MV-4-11 (cell line): ENCODE data around the gene TMEM151B.
"Not testable (repeated sequence)": the region's sequence is repeated elsewhere in the genome, so short reads cannot be mapped to it uniquely, and the experiment has no call there.

Experiments
- DNase-seq: peaks from one replicate; lab custom pipeline; 2025; lab: John Stamatoyannopoulos, UW

TMEM151B gene

DNA sequence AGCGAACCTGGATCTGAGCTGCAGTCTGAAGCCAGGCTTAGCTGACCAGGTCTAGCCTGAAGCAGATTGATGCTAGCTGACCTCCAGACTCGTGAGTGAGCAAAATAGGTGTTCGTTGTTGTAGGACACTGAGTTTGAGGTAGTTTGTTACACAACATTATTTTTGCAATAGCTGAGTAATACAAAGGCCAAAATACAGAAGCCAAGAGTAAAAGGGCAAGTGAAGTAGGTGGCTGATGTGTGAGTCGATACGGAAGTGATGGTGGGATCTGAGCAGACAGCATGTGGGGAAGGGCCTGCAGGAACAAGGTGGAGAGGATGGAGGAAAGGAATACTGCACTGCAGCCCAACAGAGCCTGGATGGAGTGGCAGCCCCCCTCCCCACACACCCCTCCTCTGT is 63.7 kb downstream of the TMEM151B start:
- peak; percentile 36 for DNase-seq

DNA sequence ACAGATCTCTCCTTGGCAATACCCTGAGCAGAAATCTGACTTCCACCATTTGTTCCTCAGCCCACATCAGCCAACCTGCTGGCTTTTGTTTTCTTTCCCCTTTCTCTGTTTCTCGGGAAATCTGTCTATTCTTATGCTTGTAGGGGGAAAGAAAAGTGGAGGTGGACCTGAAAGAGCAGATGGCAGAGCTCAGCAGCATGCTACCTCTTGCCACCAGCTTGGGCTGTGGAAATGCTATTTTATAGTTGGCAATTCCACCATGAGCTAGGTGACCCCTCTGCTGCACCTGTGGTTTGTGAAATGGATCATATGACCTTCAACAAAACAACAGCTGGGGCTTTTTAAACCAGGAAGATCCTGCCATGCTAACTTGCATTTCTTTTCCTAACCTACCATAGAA is 65.4 kb downstream of the TMEM151B start:
- DNase-seq = no peak

DNA sequence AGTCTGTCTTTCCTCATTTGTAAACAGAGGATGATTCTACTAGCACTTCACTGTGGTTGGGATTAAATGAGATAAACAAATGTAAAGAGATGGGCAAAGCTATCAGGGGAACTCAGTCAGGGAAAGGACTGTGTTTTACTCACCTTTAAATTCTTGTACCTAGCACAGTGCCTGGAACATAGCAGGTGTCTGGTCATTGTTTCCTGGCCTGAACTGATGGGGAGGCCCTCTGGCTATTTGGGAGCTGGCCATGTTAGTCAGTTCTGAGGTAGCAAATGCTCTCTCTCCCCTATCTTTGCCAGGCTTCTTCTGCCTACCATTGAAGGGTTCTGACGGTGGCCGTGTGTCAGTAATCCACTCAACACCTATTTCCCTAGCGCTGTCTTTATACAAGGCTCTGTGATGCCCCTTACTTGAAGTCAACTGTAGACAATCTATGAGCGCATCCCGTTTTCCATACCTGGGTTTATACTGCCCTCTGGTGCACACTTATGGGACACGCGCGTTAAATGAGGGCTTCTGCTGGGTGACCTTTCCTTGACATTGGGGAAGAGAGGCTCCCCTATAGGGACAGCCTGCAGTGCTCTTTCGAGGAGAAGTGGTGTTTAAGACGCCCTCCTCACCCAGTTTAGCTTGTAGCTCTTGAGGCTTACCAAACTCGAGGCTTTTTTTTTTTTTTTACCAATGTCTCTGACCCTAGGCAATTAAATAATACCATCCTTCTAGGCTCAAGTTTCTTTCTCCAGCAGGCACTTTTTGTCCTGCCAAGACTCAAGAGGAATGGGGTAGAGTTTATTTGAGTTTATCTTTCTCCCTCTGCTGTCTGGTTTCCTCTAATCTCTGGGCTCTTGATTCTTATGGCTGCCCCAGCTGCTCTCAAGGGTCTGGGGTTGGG is 68.2 kb downstream of the TMEM151B start:
- peak; percentile 59 for DNase-seq

DNA sequence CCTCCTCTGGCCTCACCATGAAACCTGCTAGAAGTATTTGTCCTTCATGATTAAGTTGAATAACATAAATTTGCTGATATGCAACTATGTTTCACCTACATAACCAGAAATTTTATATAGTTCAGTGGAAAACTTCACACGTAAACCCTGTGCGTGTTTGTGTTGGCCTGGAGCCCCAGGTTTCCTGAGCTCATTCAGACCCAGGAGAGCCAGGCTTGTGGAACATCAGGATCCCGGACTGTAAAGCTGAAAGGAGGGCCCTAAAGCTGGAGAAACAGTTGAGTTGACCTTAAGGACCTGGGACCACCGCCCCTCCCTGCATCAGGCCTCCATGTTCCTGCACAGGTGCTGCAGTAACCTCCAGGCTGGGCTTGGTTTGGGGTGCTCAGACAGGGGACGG is 69.1 kb downstream of the TMEM151B start:
- no peak for DNase-seq

DNA sequence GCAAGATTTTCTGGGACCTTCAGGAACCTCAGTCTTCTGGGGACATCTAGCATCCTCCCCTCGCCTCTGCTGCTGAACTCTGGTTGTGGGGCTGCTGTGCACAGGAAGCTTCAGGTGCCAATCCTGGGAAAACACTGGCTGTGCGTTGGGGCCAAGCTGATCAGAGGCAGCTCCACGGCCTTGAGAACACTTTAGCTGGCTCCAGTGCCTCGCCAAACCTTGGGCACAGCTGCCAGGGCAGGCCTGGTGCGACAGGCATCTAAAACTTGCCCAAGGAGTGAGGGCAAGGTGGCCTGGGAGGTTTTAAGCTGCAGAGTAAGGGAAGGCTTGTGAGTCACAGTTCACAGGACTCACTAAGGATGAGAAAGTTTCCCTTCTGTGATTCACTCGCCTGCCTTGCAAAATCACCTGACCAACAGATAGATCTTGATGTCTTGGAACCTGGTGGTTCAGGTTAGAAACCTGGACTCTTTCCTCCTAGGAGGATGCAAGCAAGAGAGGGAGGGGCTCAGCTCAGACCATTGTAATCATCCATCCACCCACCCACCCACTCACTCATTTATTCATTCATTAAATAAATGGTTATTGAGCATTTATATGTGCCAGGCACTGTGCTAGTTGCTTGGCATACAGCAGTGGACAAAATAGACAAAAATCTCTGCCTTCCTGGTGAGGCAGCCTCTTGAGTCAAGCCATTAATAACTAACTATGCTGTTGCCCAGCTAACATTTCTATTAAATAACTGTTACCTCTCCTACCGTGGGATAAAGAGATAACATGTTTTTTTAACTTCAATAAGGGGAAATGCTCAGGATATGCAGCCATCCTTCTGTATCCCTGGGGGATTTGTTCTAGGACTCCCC is 69.7 kb downstream of the TMEM151B start:
- DNase-seq = no peak

DNA sequence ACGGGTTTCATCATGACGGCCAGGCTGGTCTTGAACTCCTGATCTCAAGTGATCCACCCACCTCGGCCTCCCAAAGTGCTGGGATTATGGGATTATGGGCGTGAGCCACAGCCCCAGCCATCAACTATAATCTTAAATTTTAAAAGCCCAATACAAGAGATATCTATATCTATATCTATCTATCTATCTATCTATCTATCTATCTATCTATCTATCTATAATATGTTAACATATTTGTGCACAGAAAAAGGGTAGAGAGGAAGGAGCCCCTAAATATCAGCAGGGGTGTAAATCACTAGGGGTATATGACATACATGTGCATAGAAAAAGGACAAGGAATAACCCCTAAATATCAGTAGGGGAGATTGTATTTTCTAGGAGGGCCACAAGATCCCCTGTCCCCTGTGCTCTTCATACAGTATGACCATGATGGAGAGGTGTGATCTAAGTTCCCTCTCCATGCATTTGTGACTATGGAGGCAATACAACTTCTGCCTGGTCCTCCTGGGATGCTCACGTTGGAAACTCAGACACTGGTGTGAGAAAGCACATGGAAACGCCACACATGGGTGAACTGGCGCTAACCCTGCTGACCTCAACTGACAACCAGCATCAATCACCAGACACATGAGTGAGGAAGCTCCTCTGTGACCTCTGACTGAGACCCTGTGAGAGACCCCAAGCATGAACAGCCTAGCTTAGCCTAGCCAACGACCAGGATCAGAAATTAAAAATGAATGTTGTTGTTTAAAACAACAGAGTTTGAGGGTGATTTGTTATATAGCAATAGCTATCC is 71.0 kb downstream of the TMEM151B start:
- peak; percentile 10 for DNase-seq

DNA sequence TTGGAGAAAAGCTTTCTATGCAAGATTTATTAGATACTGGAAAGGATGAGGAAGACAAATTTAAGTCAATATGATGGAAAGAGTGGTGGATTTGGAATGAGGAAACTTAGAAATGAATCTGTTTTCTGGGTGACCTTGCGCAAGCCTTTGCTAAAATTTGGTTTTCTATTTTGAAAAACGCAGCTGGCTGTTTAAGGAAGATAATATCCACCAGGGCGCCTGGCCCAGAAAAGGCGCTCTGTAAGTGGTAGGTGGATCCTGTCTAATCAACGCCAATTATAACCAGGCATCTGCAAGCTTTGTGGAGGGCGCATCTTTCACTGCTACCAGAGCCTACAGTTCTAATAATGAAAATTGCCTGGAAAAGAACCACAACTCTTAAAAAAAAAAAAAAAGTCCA is 71.8 kb downstream of the TMEM151B start:
- DNase-seq = peak; percentile 87

DNA sequence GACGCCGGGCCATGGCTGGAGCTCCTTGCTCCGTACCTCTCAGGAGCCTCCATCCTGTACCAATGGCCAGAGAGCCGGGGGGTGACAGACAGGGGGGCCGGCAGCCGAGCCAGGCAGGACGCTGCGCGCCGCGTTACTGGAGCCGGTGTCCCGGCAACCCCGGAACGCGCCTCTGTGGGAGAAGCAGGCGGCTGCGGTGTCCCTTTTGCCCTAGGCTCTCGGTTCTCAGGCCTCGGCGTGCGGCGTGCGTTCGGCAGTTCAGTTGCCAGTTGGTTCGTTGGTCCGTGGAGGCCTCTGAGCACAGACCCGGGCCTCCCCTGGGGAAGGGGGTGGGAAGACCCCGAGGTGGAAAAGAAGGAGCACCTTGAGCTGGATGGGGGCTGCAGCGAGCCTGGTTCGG is 72.2 kb downstream of the TMEM151B start, which contains the start of gene SPATS1:
Gene SPATS1 (plus strand): TSS at position 162 of the 400 bp plus-strand sequence. CDS start 446 bp downstream, outside the sequence.
- no peak for DNase-seq

DNA sequence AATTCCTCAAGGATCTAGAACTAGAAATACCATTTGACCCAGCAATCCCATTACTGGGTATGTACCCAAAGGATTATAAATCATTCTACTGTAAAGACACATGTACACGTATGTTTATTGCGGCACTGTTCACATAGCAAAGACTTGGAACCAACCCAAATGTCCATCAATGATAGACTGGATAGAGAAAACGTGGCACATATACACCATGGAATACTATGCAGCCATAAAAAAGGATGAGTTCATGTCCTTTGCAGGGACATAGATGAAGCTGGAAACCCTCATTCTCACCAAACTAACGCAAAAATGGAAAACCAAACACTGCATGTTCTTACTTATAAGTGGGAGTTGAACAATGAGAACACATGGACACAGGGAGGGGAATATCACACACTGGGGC is 76.6 kb downstream of the TMEM151B start:
- DNase-seq = not testable (repeated sequence)

DNA sequence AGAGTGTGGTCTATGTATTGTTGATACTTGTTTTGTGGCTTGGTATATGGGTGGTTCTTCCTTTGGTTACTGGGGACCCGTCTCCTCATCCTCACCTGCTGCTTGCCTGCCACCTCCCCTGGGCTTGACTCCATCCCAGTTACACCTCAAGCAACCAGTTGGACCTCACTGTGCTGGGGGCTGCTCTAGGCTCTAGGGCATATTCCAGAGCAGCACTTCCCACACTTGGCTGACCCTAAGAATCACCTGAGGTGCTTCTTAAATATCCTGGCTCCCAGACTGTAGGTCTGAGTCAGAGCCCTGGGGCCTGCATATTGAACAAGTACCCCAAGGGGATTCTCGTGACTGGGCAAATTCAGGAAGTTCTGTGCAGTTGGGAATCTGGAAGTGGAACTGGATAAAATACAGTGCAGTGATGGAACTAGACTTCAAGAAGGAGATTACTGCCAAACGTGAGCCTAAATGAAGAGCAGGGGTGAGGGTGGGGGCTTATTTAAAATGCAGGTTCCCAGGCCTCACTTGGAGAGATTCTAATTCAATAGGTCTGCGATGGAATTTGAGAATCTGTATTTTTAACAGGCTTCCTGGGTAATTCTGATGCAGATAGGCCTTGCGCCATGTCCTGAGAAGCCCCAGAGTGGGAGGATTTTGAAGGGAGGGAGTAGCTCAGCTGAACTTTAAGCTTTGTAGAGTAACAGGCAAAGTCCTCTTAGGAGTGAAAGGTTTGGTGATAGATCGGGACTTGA is 79.8 kb downstream of the TMEM151B start:
- DNase-seq = no peak

DNA sequence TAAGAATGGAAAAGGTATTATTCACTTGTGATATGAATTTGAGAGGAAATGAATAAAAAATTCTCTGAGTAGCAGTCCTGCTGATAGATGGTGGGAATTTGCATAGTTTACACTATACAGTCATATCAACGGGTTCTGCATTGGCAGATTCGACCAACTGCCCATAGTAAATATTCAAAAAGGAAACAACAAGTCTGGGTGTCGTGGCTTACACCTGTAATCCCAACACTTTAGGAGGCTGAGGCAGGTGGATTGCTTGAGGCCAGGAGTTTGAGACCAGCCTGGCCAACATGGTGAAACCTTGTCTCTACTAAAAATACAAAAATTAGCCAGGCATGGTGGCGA is 80.4 kb downstream of the TMEM151B start:
- not testable (repeated sequence) for DNase-seq

DNA sequence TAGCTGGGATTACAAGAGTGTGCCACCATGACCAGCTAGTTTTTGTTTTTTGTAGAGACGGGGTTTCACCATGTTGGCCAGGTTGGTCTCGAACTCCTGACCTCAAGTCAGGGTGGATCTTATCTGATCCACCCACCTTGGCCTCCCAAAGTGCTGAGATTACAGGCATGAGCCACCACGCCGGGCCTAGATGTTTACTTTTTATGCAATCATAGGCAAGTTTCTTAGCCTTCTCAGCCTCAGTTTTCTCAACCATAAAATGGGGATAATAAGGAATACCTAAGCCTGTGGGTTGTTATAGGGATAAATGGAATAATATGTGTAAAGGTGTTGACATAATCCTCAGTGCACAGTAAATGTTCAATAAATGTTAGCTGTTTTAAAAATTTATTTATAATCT is 82.0 kb downstream of the TMEM151B start:
- DNase-seq = no peak

DNA sequence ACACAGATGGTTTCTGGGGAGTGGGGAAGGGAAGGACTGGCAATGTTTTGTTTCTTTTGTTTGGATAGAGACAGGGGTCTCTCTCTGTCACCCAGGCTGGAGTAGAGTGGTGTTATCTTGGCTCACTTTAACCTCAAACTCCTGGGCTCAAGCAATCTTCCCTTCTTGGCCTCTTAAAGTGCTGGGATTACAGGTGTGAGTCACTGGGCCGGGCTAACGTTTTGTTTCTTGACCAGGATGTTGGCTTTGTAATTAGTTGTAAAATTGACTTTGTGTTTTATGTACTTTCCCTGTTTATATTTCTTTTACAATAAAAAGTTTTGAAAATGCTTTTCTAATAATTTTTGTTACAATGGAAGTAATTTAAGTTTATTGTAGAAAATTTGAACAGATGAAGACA is 83.1 kb downstream of the TMEM151B start:
- no peak for DNase-seq

DNA sequence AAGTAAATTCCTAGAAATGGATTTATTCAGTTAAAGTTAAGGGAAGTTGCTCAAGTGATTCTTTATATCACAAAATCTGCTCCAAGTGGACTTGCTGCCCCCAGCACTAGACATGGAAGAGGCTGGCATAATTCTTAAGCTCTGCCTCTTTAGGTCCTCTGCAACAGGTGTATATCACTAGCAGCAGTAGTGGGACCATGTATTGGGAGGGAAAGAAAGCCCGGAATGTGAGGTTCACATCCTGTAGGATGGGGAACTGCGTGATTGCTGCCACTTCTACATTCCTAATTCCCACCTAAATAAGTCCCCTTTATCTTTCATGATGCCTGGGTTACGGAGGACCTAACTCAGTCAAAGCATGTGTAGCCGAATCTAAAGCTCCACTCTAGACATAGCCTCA is 85.4 kb downstream of the TMEM151B start:
- DNase-seq = no peak

DNA sequence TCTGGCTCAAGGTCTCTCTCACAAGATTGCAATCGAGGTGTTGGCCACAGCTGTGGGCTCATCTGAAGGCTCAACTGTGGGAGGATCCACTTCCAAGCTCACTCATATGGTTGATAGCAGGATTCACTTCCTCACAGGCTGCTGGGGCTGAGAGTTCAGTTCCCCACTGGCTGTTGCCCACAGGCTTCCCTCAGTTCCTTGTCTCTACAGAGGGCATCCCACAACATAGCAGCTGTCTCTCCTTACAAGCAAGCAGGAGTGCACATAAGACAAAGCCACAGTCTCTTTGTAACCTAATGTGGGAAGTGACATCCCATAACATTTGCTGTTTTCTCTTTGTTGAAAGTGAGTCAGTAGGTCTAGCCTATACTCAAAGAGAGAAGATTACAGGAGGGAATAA is 86.2 kb downstream of the TMEM151B start:
- peak; percentile 98 for DNase-seq
